Neutrophil (primary cell): ENCODE results near the gene PLXDC2.

Experiments
- H3K27ac ChIP-seq: fragments of 200-600 bp; sonication (generic); 2 replicates; pipeline ENCODE4 v1.5.1; 2016; ENCODE audit warnings: mild to moderate bottlenecking, moderate library complexity
- H3K27me3 ChIP-seq: fragments of 200-600 bp; sonication (generic); 2 replicates; pipeline ENCODE4 v1.6.0; 2016; ENCODE audit warnings: mild to moderate bottlenecking
- H3K36me3 ChIP-seq: fragments of 200-600 bp; sonication (generic); 2 replicates; pipeline ENCODE4 v1.5.1; 2017
- H3K4me1 ChIP-seq, 2 experiments: fragments of 200-600 bp in 1 of 2; sonication (generic) in 1 of 2; 1 replicate in 1 of 2; 2 replicates in 1 of 2; pipeline versions ENCODE4 v1.5.1 to v1.6.1; 2013 to 2016; ENCODE audit warnings: low read depth in 1 of 2, low read length in 1 of 2, mild to moderate bottlenecking in 1 of 2, moderate library complexity in 1 of 2; ENCODE audit not compliant: control insufficient read depth in 1 of 2, insufficient read depth in 1 of 2
- H3K4me3 ChIP-seq, 2 experiments: fragments of 200-600 bp in 1 of 2; sonication (generic) in 1 of 2; 1 replicate in 1 of 2; 2 replicates in 1 of 2; pipeline ENCODE4 v1.5.1; 2013 to 2016; ENCODE audit warnings: low read depth in 1 of 2, low read length in 1 of 2, mild to moderate bottlenecking in 1 of 2, moderate library complexity in 1 of 2
- H3K9me3 ChIP-seq: fragments of 200-600 bp; sonication (generic); 2 replicates; pipeline ENCODE4 v1.5.1; 2016
- CTCF ChIP-seq: fragments of 200-600 bp; sonication (generic); IDR thresholded peaks from 2 replicates; pipeline ENCODE4 v1.5.1; 2016; ENCODE audit warnings: antibody characterized with exemption

The PLXDC2 gene

GRCh38 chr10:20128811-20129210, 312.6 kb downstream of the PLXDC2 start:
- H3K27me3 ChIP-seq = no peaks in the 10 kb centered on the region
- no peaks in the 10 kb centered on the region for H3K4me1 ChIP-seq
- no peaks in the 10 kb centered on the region for H3K36me3 ChIP-seq
- no peaks in the 10 kb centered on the region for H3K9me3 ChIP-seq
- peak overlapping the region; percentile 8 for H3K27ac ChIP-seq
- no peak for TF ChIP-seq CTCF
- H3K4me3 ChIP-seq = no peak overlapping the region

- no peaks in the 10 kb centered on the region for H3K9me3 ChIP-seq
- H3K27me3 ChIP-seq = no peaks in the 10 kb centered on the region
- H3K4me3 ChIP-seq = no peak overlapping the region
- H3K36me3 ChIP-seq = no peaks in the 10 kb centered on the region
- no peak for TF ChIP-seq CTCF
- no peak overlapping the region for H3K27ac ChIP-seq
- H3K4me1 ChIP-seq = no peaks in the 10 kb centered on the region
Measured at GRCh38 chr10:20132816-20133215, 316.6 kb downstream of the PLXDC2 start.

GRCh38 chr10:20133669-20134189, 317.5 kb downstream of the PLXDC2 start:
- Histone ChIP-seq H3K4me1 (no peaks in the 10 kb centered on the region), H3K27me3 (no peaks in the 10 kb centered on the region), H3K27ac (no peak overlapping the region), H3K36me3 (no peaks in the 10 kb centered on the region), H3K9me3 (no peaks in the 10 kb centered on the region), H3K4me3 (no peak overlapping the region)
- no peak for TF ChIP-seq CTCF

GRCh38 chr10:20142311-20142710, 326.1 kb downstream of the PLXDC2 start:
- H3K36me3 ChIP-seq = no peaks in the 10 kb centered on the region
- H3K27me3 ChIP-seq = no peaks in the 10 kb centered on the region
- H3K4me1 ChIP-seq = peaks cover 7 to 9% of the 10 kb centered on the region in 2 experiments
- TF ChIP-seq CTCF = no peak
- H3K4me3 ChIP-seq = no peak overlapping the region
- H3K9me3 ChIP-seq = no peaks in the 10 kb centered on the region
- H3K27ac ChIP-seq = no peak overlapping the region

GRCh38 chr10:20144268-20144667, 328.0 kb downstream of the PLXDC2 start:
- Histone ChIP-seq H3K27ac (peak overlapping the region; percentile 53), H3K4me3 (no peak overlapping the region), H3K36me3 (no peaks in the 10 kb centered on the region), H3K27me3 (no peaks in the 10 kb centered on the region), H3K4me1 (peaks cover 7 to 9% of the 10 kb centered on the region in 2 experiments), H3K9me3 (no peaks in the 10 kb centered on the region)
- TF ChIP-seq CTCF = no peak

- TF ChIP-seq CTCF = no peak
- Histone ChIP-seq H3K36me3 (no peaks in the 10 kb centered on the region), H3K27me3 (no peaks in the 10 kb centered on the region), H3K4me1 (peaks cover 7 to 9% of the 10 kb centered on the region in 2 experiments), H3K27ac (no peak overlapping the region), H3K9me3 (no peaks in the 10 kb centered on the region), H3K4me3 (no peak overlapping the region)
Measured at GRCh38 chr10:20146004-20146403, 329.8 kb downstream of the PLXDC2 start.
